A549 (cell line): ENCODE results near the gene SF3B3. TPM values are rescaled to one million over a fixed set of nuclear protein-coding genes. Genes with fewer than 3 reads are reported as not detected.
A peak's percentile ranks its signal among the peaks of the same experiment; 100 is the strongest.

Experiments
- ATAC-seq, 2 experiments: fragments of 200-7000 bp in 1 of 2; fragments of >200 bp in 1 of 2; cut with Nextera tagmentation in 1 of 2; cut with Tn5 transposase in 1 of 2; 3 replicates each; pipeline versions ENCODE4 v1.8.0 to v1.9.1; 2018 to 2020; ENCODE audit warnings: mild to moderate bottlenecking in 1 of 2, moderate library complexity in 1 of 2
- CTCF ChIA-PET: fragments of 300-600 bp; sonication (Branson Sonifier 250); formaldehyde crosslinking; extraction: SDS; loops from one replicate; lab custom pipeline; 2021; ENCODE audit warnings: antibody characterized with exemption, inconsistent platforms; lab: Yijun Ruan, JAX
- POLR2A ChIA-PET: fragments of 350-600 bp; formaldehyde crosslinking; extraction: SDS; loops from one replicate; lab custom pipeline; 2021; ENCODE audit warnings: antibody characterized with exemption, inconsistent platforms; lab: Yijun Ruan, JAX
- DNase-seq, 2 experiments: peaks; one replicate each; pipeline versions ENCODE4 v3.0.0 to v3.0.0-alpha.2; 2011 to 2016; ENCODE audit warnings: low read depth in 1 of 2, low spot score in 1 of 2
- FAIRE-seq: peaks from 2 replicates; lab custom pipeline; 2011; peaks lifted over from hg19 to GRCh38; lab: Jason Lieb, UNC
- H3K27ac ChIP-seq, 2 experiments: fragments of >200 bp; sonication (Bioruptor Twin); formaldehyde crosslinking; 3 replicates each; pipeline ENCODE4 v1.5.1; 2016 to 2017
- H3K4me1 ChIP-seq: fragments of >200 bp; sonication (Bioruptor Twin); formaldehyde crosslinking; 3 replicates; pipeline ENCODE4 v1.6.1; 2016
- H3K4me2 ChIP-seq: fragments of >200 bp; sonication (Bioruptor Twin); formaldehyde crosslinking; 3 replicates; pipeline ENCODE4 v1.6.1; 2016
- H3K4me3 ChIP-seq: fragments of >200 bp; sonication (Bioruptor Twin); formaldehyde crosslinking; 3 replicates; pipeline ENCODE4 v1.5.1; 2016
- H3K9me3 ChIP-seq: fragments of >200 bp; sonication (Bioruptor Twin); formaldehyde crosslinking; 3 replicates; pipeline ENCODE4 v1.6.1; 2016
- CBX8 ChIP-seq: fragments of 200-600 bp; sonication (generic); IDR thresholded peaks from 2 replicates; pipeline ENCODE4 v1.6.1; 2016
- CEBPB ChIP-seq, 2 experiments: fragments of >200 bp in 1 of 2; sonication (Bioruptor Twin) in 1 of 2; formaldehyde crosslinking in 1 of 2; IDR thresholded peaks; 2 replicates each; pipeline ENCODE4 v1.6.1; 2012 to 2016
- CHD4 ChIP-seq: fragments of 200-600 bp; sonication (generic); IDR thresholded peaks from 2 replicates; pipeline ENCODE4 v1.6.1; 2016; ENCODE audit warnings: antibody characterized with exemption, mild to moderate bottlenecking, borderline replicate concordance
- EHF ChIP-seq: fragments of 250-450 bp; sonication (Bioruptor Pico); IDR thresholded peaks from 2 replicates; pipeline ENCODE4 v1.5.0; 2020; ENCODE audit warnings: mild to moderate bottlenecking
- EHMT2 ChIP-seq: fragments of 200-600 bp; sonication (generic); IDR thresholded peaks from 2 replicates; pipeline ENCODE4 v1.6.1; 2016; ENCODE audit warnings: antibody characterized with exemption, low read depth, mild to moderate bottlenecking, moderate library complexity
- EP300 ChIP-seq, 2 experiments: fragments of >200 bp; sonication (Bioruptor Twin); formaldehyde crosslinking; IDR thresholded peaks; 2 replicates in 1 of 2; 3 replicates in 1 of 2; pipeline ENCODE4 v1.6.1; 2016 to 2017
- FOSB ChIP-seq: fragments of 250-450 bp; sonication (Bioruptor Pico); IDR thresholded peaks from 2 replicates; pipeline ENCODE4 v1.5.0; 2020; ENCODE audit warnings: mild to moderate bottlenecking, moderate library complexity
- FOSL2 ChIP-seq, 2 experiments: fragments of 450-650 bp in 1 of 2; fragments of >200 bp in 1 of 2; sonication (Bioruptor Twin) in 1 of 2; formaldehyde crosslinking; IDR thresholded peaks; 2 replicates each; pipeline versions ENCODE4 v1.5.0 to v1.6.1; 2016 to 2020; ENCODE audit warnings: mild to moderate bottlenecking in 1 of 2, moderate library complexity in 1 of 2
- HDAC2 ChIP-seq: fragments of 200-600 bp; sonication (generic); IDR thresholded peaks from 2 replicates; pipeline ENCODE4 v1.6.1; 2016
- HEYL ChIP-seq: fragments of 250-450 bp; sonication (Bioruptor Pico); IDR thresholded peaks from 2 replicates; pipeline ENCODE4 v1.8.0; 2021; ENCODE audit warnings: mild to moderate bottlenecking, moderate library complexity
- HOXA7 ChIP-seq: fragments of 250-450 bp; sonication (Bioruptor Pico); IDR thresholded peaks from 2 replicates; pipeline ENCODE4 v1.5.0; 2020; ENCODE audit warnings: mild to moderate bottlenecking, moderate library complexity
- HOXB5 ChIP-seq: fragments of 250-450 bp; sonication (Bioruptor Pico); IDR thresholded peaks from 2 replicates; pipeline ENCODE4 v1.5.0; 2020; ENCODE audit warnings: mild to moderate bottlenecking, moderate library complexity
- KDM1A ChIP-seq: fragments of 200-600 bp; sonication (generic); IDR thresholded peaks from 2 replicates; pipeline ENCODE4 v1.6.1; 2016; ENCODE audit warnings: low read depth, mild to moderate bottlenecking
- MYC ChIP-seq: IDR thresholded peaks from 2 replicates; pipeline ENCODE4 v1.6.1; 2012; ENCODE audit warnings: mild to moderate bottlenecking, inconsistent platforms, low read length, improper control_type of control experiment, borderline replicate concordance
- NFE2L2 ChIP-seq: fragments of 150-350 bp; conservative IDR thresholded peaks from 2 replicates; pipeline ENCODE4 v1.6.1; 2014; ENCODE audit warnings: low read length
- NR3C1 ChIP-seq: fragments of >200 bp; sonication (Bioruptor Twin); formaldehyde crosslinking; IDR thresholded peaks from 3 replicates; pipeline ENCODE4 v1.6.1; 2017
- PHF8 ChIP-seq: fragments of 200-600 bp; sonication (generic); IDR thresholded peaks from 2 replicates; pipeline ENCODE4 v1.6.1; 2016; ENCODE audit warnings: low read depth, mild to moderate bottlenecking, antibody characterized with exemption, moderate library complexity, borderline replicate concordance
- RFX5 ChIP-seq: fragments of 450-650 bp; IDR thresholded peaks from 2 replicates; pipeline ENCODE4 v1.7.1; 2014; ENCODE audit warnings: antibody characterized with exemption, mild to moderate bottlenecking, moderate library complexity
- SREBF2 ChIP-seq: fragments of 450-650 bp; IDR thresholded peaks from 2 replicates; pipeline ENCODE4 v1.6.1; 2014; ENCODE audit warnings: mild to moderate bottlenecking, moderate library complexity
- TP53 ChIP-seq: fragments of 250-450 bp; sonication (Bioruptor Pico); IDR thresholded peaks from 2 replicates; pipeline ENCODE4 v1.5.0; 2021; ENCODE audit warnings: mild to moderate bottlenecking, moderate library complexity
- ZNF302 ChIP-seq: fragments of 250-450 bp; sonication (Bioruptor Pico); IDR thresholded peaks from 2 replicates; pipeline ENCODE4 v1.9.0; 2021; ENCODE audit warnings: inconsistent platforms, mild to moderate bottlenecking, moderate library complexity
- ZSCAN20 ChIP-seq: fragments of 250-450 bp; sonication (Bioruptor Pico); IDR thresholded peaks from 2 replicates; pipeline ENCODE4 v1.8.0; 2022; ENCODE audit warnings: mild to moderate bottlenecking, moderate library complexity
- WGBS: methylation state at CpG from one replicate; pipeline ENCODE4 v1.1.6; 2017; ENCODE audit errors: missing lambda C conversion rate; 5-methylcytosine and 5-hydroxymethylcytosine counted together
- polyA plus RNA-seq, 4 experiments: library from polyadenylated mRNA; depleted of rRNA in 3 of 4; stranded (reverse); fragments of >200 nt; fragmentation: RNase III in 1 of 4; extraction: RNeasy Plus Mini Kit Qiagen cat#74134 plus additional on column Dnase treatment in 1 of 4; gene quantifications; 2 replicates in 3 of 4; 3 replicates in 1 of 4; pipeline ENCODE4 v1.2.3, GENCODE V29; 2011 to 2017
- TF ChIP-seq, protein P1 (sequence below): IDR thresholded peaks from 2 replicates; pipeline ENCODE4 v1.6.1; 2012
- TF ChIP-seq, protein P2 (sequence below): fragments of 200-600 bp; sonication (generic); IDR thresholded peaks from 2 replicates; pipeline ENCODE4 v1.6.1; 2016; ENCODE audit warnings: antibody characterized with exemption, mild to moderate bottlenecking, moderate library complexity
- TF ChIP-seq, protein P3 (sequence below): fragments of >200 bp; sonication (Bioruptor Twin); formaldehyde crosslinking; IDR thresholded peaks from 3 replicates; pipeline ENCODE4 v1.6.1; 2016
- TF ChIP-seq, protein P4 (sequence below): fragments of 150-350 bp; IDR thresholded peaks from 2 replicates; pipeline ENCODE4 v1.6.1; 2014; ENCODE audit warnings: low read depth, mild to moderate bottlenecking, low read length

The SF3B3 gene
- polyA plus RNA-seq, 2 of the 4 experiments (the other 2 are of a cell fraction), result 111 to 155 TPM

DNA sequence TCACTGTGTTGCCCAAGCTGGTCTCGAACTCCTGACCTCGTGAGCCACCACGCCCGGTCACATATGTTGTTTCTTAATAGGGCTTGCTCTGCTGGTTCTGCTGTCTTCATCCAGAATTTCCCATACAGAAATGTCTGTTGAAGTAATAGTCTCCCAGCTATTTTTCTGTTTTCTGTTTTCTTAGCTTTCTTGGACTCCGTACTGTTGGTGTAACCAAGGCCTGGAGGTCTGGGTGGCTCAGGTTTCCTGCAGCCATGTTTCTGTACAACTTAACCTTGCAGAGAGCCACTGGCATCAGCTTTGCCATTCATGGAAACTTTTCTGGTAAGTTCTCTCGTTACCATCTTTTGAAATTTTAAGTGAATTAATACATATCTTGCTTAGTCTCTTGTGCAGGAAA, 2.8 kb downstream of the SF3B3 start:
- ChIA-PET POLR2A (interaction anchor here (2.3 kb wide), 1 partner anchor 146 kb away, joined by 18 read pairs; no protein-coding TSS in a partner anchor), CTCF (no interaction called here)
- peak overlapping the region; percentile 98 for H3K4me2 ChIP-seq
- WGBS, result 93% methylated on average over 6 of the region's 6 CpGs
- DNase-seq, result no peak
- no peak for TF ChIP-seq CBX8
- no peak for TF ChIP-seq MYC
- TF ChIP-seq SREBF2, result no peak
- TF ChIP-seq ZSCAN20 (CRISPR knock-in tag), result no peak
- no peak for TF ChIP-seq HDAC2
- TF ChIP-seq PHF8, result no peak
- TF ChIP-seq, protein P1, sequence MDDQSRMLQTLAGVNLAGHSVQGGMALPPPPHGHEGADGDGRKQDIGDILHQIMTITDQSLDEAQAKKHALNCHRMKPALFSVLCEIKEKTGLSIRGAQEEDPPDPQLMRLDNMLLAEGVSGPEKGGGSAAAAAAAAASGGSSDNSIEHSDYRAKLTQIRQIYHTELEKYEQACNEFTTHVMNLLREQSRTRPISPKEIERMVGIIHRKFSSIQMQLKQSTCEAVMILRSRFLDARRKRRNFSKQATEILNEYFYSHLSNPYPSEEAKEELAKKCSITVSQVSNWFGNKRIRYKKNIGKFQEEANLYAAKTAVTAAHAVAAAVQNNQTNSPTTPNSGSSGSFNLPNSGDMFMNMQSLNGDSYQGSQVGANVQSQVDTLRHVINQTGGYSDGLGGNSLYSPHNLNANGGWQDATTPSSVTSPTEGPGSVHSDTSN, result no peak
- TF ChIP-seq, protein P2, sequence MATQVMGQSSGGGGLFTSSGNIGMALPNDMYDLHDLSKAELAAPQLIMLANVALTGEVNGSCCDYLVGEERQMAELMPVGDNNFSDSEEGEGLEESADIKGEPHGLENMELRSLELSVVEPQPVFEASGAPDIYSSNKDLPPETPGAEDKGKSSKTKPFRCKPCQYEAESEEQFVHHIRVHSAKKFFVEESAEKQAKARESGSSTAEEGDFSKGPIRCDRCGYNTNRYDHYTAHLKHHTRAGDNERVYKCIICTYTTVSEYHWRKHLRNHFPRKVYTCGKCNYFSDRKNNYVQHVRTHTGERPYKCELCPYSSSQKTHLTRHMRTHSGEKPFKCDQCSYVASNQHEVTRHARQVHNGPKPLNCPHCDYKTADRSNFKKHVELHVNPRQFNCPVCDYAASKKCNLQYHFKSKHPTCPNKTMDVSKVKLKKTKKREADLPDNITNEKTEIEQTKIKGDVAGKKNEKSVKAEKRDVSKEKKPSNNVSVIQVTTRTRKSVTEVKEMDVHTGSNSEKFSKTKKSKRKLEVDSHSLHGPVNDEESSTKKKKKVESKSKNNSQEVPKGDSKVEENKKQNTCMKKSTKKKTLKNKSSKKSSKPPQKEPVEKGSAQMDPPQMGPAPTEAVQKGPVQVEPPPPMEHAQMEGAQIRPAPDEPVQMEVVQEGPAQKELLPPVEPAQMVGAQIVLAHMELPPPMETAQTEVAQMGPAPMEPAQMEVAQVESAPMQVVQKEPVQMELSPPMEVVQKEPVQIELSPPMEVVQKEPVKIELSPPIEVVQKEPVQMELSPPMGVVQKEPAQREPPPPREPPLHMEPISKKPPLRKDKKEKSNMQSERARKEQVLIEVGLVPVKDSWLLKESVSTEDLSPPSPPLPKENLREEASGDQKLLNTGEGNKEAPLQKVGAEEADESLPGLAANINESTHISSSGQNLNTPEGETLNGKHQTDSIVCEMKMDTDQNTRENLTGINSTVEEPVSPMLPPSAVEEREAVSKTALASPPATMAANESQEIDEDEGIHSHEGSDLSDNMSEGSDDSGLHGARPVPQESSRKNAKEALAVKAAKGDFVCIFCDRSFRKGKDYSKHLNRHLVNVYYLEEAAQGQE, result no peak
- TF ChIP-seq EHMT2, result no peak
- no peak for TF ChIP-seq CEBPB (IDR thresholded peaks at IDR 0.05)
- TF ChIP-seq HOXB5 (CRISPR knock-in tag), result no peak
- no peak for TF ChIP-seq ZNF302 (CRISPR knock-in tag)
- H3K9me3 ChIP-seq, result no peaks in the 10 kb centered on the region
- no peak for ATAC-seq
- FAIRE-seq, result no peak
- no peak overlapping the region; the same call in 2 of the 3 replicates for H3K4me3 ChIP-seq
- no peak overlapping the region for H3K27ac ChIP-seq
- H3K4me1 ChIP-seq, result peaks cover 48% of the 10 kb centered on the region

DNA sequence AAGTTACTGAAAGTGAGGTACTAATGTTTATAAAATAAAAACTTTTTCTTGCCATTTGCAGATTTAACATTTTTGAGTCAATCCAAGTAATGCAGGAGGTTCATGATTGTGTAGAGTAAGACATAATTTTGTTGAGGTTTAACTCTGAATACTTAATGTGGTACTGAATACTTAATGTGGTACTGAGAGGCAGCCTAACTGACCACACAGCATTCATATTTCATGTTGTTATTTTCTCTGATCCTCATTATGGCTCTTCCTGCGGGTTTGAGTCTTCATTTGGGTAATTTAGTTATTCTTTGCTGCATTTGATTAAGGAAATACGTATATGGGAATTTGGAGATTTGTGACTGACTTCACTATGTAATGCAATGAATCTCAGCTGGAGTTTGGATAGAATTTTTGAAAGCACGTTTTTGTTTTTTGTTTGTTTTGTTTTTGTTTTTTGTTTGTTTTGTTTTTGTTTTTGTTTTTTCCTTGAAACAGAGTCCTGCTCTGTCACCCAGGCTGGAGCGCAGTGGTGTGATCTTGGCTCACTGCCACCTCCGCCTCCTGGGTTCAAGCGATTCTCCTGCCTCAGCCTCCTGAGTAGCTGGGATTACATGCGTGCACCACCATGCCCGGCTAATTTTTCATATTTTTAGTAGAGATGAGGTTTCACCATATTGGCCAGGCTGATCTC, 3.8 kb downstream of the SF3B3 start:
- no peak for DNase-seq
- Histone ChIP-seq H3K9me3 (no peaks in the 10 kb centered on the region), H3K27ac (no peak overlapping the region), H3K4me3 (no peak overlapping the region), H3K4me2 (peak overlapping the region; percentile 98), H3K4me1 (peaks cover 43% of the 10 kb centered on the region)
- ATAC-seq, result no peak
- TF ChIP-seq, protein P3, sequence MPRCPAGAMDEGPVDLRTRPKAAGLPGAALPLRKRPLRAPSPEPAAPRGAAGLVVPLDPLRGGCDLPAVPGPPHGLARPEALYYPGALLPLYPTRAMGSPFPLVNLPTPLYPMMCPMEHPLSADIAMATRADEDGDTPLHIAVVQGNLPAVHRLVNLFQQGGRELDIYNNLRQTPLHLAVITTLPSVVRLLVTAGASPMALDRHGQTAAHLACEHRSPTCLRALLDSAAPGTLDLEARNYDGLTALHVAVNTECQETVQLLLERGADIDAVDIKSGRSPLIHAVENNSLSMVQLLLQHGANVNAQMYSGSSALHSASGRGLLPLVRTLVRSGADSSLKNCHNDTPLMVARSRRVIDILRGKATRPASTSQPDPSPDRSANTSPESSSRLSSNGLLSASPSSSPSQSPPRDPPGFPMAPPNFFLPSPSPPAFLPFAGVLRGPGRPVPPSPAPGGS, result no peak
- no peak for TF ChIP-seq RFX5
- no peak for TF ChIP-seq KDM1A
- no peak for TF ChIP-seq FOSL2 (IDR thresholded peaks at IDR 0.05)
- no peak for TF ChIP-seq FOSL2 (CRISPR knock-in tag; IDR thresholded peaks at IDR 0.05)
- TF ChIP-seq HOXB5 (CRISPR knock-in tag), result no peak
- no peak for TF ChIP-seq HEYL (CRISPR knock-in tag)
- TF ChIP-seq, protein P1, result no peak
- TF ChIP-seq EHF (CRISPR knock-in tag), result no peak
- no peak for TF ChIP-seq NR3C1
- no peak for TF ChIP-seq ZSCAN20 (CRISPR knock-in tag)
- TF ChIP-seq TP53 (CRISPR knock-in tag), result no peak
- TF ChIP-seq, protein P4, sequence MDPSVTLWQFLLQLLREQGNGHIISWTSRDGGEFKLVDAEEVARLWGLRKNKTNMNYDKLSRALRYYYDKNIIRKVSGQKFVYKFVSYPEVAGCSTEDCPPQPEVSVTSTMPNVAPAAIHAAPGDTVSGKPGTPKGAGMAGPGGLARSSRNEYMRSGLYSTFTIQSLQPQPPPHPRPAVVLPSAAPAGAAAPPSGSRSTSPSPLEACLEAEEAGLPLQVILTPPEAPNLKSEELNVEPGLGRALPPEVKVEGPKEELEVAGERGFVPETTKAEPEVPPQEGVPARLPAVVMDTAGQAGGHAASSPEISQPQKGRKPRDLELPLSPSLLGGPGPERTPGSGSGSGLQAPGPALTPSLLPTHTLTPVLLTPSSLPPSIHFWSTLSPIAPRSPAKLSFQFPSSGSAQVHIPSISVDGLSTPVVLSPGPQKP, result no peak
- no peak for TF ChIP-seq EP300 (IDR thresholded peaks at IDR 0.05)
- TF ChIP-seq HDAC2, result no peak
- TF ChIP-seq CHD4, result no peak
- TF ChIP-seq HOXA7 (CRISPR knock-in tag), result no peak
- no peak for TF ChIP-seq CBX8
- TF ChIP-seq FOSB (CRISPR knock-in tag), result no peak
- no peak for TF ChIP-seq NFE2L2
- POLR2A ChIA-PET, result no interaction called here
- FAIRE-seq, result no peak
- CTCF ChIA-PET, result interaction anchor here (0.6 to 2.3 kb wide), 5 partner anchors 13 to 157 kb away, joined by 3 to 8 read pairs (median 4); no protein-coding TSS in a partner anchor
- 81% methylated on average over 8 of the region's 8 CpGs for WGBS
